Fibroblast of villous mesenchyme (primary cell): ENCODE results near the gene STPG1. TPM values are rescaled to one million over a fixed set of nuclear protein-coding genes. Genes with fewer than 3 reads are reported as not detected.

Experiments
- DNase-seq: peaks from one replicate; pipeline ENCODE4 v3.0.0-alpha.2; 2010; ENCODE audit warnings: low read depth
- H3K4me3 ChIP-seq: 2 replicates; pipeline ENCODE4 v1.5.1; 2011; ENCODE audit warnings: low read depth, mild to moderate bottlenecking, low read length
- CTCF ChIP-seq: IDR thresholded peaks from 2 replicates; pipeline ENCODE4 v1.5.1; 2012; ENCODE audit warnings: low read depth, mild to moderate bottlenecking, low read length; ENCODE audit not compliant: insufficient read depth
- total RNA-seq: library from RNA; depleted of rRNA; stranded (reverse); fragments of >200 nt; gene quantifications from 2 replicates; pipeline ENCODE4 v1.2.3, GENCODE V29; 2012

Gene STPG1
- total RNA-seq, 1 donor = 9.9 TPM

- H3K4me3 ChIP-seq = no peak overlapping the region
- no peak for TF ChIP-seq CTCF
- DNase-seq = no peak
Observed at GRCh38 chr1:24389231-24389678, 24.3 kb downstream of the STPG1 start.

GRCh38 chr1:24388331-24388885 is 25.2 kb downstream of the STPG1 start:
- no peak for DNase-seq
- no peak for TF ChIP-seq CTCF

GRCh38 chr1:24387636-24388175 is 25.9 kb downstream of the STPG1 start:
- TF ChIP-seq CTCF = no peak
- H3K4me3 ChIP-seq = no peak overlapping the region
- DNase-seq = no peak

More at GRCh38 chr1:24388331-24388885, 25.2 kb downstream of the STPG1 start:
- no peak overlapping the region for H3K4me3 ChIP-seq

- TF ChIP-seq CTCF = no peak
- DNase-seq = no peak
- H3K4me3 ChIP-seq = no peak overlapping the region
Observed at GRCh38 chr1:24386931-24387330, 26.7 kb downstream of the STPG1 start.

- no peak for DNase-seq
- no peak overlapping the region for H3K4me3 ChIP-seq
- TF ChIP-seq CTCF = no peak
Observed at GRCh38 chr1:24386241-24386640, 27.3 kb downstream of the STPG1 start.

GRCh38 chr1:24385160-24385940 is 28.2 kb downstream of the STPG1 start:
- peak; percentile 67 for DNase-seq
- peak; percentile 49 for TF ChIP-seq CTCF
- H3K4me3 ChIP-seq = no peak overlapping the region
